ENCODE measurements around the gene FOXO3. TPM values are rescaled to one million over a fixed set of nuclear protein-coding genes. Genes with fewer than 3 reads are reported as not detected.

The FOXO3 gene
- total and polyA plus RNA-seq, 2 donors (not counting 3 experiments of a cell fraction or from before 2014, with no cell fraction given): 14.4 to 16.9 TPM

DNA sequence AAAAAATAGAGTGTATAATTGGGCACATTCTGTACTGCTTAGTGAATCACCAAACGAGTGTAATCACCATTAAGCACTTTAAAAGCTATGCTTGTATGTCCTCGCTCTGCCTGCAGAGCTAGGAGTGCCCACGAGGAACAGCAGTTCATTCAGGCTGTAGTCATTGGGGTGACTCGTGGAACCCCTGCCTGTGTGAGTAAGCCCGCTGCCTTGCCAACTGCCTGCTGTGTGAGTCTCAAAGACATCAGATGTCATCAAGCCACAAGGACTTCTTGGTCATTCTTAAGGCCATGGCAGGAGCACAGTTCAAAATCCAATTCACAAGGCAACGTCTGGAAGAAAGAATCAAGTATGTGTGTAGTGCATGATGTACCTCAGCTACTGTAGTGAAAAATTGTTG, 60.4 kb downstream of the FOXO3 start:
- Histone ChIP-seq H3K9me3 (replicated peaks; ENCODE audit: control insufficient read depth, insufficient read depth, low read length) (no peaks in the 10 kb centered on the region), H3K36me3 (ENCODE audit: control insufficient read depth in 2 of 2, extremely low read depth in 1 of 2, insufficient read depth in 2 of 2, low read length in 2 of 2) (no peaks in the 10 kb centered on the region), H3K27ac (ENCODE audit: insufficient read depth, low read depth, low read length) (no peak overlapping the region), H3K9ac (replicated peaks; ENCODE audit: extremely low read depth, insufficient read depth, low read length) (no peak overlapping the region), H3K9me1 (replicated peaks; ENCODE audit: control insufficient read depth, extremely low read depth, insufficient read depth, low read length) (no peaks in the 10 kb centered on the region), H2AFZ (ENCODE audit: low read depth, low read length) (no peak overlapping the region), H3K4me2 (ENCODE audit: insufficient read depth, low read length) (no peak overlapping the region), H3K4me1 (ENCODE audit: control insufficient read depth, extremely low read depth, insufficient read depth, low read length) (peaks cover 13% of the 10 kb centered on the region), H4K20me1 (replicated peaks; ENCODE audit: control insufficient read depth, extremely low read depth, insufficient read depth, low read length) (no peaks in the 10 kb centered on the region), H3K27me3 (ENCODE audit: control insufficient read depth in 2 of 2, insufficient read depth in 2 of 2, low read length in 2 of 2) (no peaks in the 10 kb centered on the region), H3K79me2 (ENCODE audit: control insufficient read depth, insufficient read depth, low read length) (no peaks in the 10 kb centered on the region), H3K4me3 (replicated peaks in 1 of 3; ENCODE audit: insufficient read depth in 1 of 3, low read depth in 1 of 3, low read length in 3 of 3) (no peak overlapping the region)
- ChIA-PET CTCF (interaction anchor here (1.0 kb wide), 1 partner anchor 33 kb away, joined by 3 read pairs; no protein-coding TSS in a partner anchor), POLR2A (no interaction called here)
- dilution Hi-C loops (cut with MboI; ENCODE audit: extremely low pct_ligation_motif_present, low sequenced_read_pairs): no loop called here
- peak; percentile 78 for FAIRE-seq
- TF ChIP-seq FOS (IDR thresholded peaks at IDR 0.05; ENCODE audit: borderline replicate concordance, insufficient read depth, low read length): peak; percentile 61
- TF ChIP-seq EZH2 (IDR thresholded peaks at IDR 0.05; ENCODE audit: borderline replicate concordance, low read depth, low read length, severe bottlenecking): no peak
- TF ChIP-seq GATA2 (IDR thresholded peaks at IDR 0.05; ENCODE audit: insufficient read depth, insufficient read length, low read depth, low read length): no peak
- TF ChIP-seq CTCF (IDR thresholded peaks at IDR 0.05; ENCODE audit: extremely low read depth in 1 of 2, insufficient read depth in 1 of 2, low read depth in 1 of 2, low read length in 2 of 2): no peak
- no peak for TF ChIP-seq POLR2A (IDR thresholded peaks at IDR 0.05; ENCODE audit: low read depth, low read length)
- no peak for TF ChIP-seq POLR2AphosphoS5 (IDR thresholded peaks at IDR 0.05; ENCODE audit: insufficient read depth, low read depth, low read length)
- no peak for TF ChIP-seq MAX (IDR thresholded peaks at IDR 0.05; ENCODE audit: insufficient read depth, insufficient read length)
- TF ChIP-seq MYC (IDR thresholded peaks at IDR 0.05; ENCODE audit: low read depth, low read length): no peak
- no TSS peak for BruUV-seq (replicated peaks)
- intact Hi-C loops (cut with micrococcal nuclease): no loop called here
- DNase-seq (ENCODE audit: low read depth, low spot score): peak; percentile 34
